ENCODE measurements around the gene DYSF.

DYSF gene

DNA sequence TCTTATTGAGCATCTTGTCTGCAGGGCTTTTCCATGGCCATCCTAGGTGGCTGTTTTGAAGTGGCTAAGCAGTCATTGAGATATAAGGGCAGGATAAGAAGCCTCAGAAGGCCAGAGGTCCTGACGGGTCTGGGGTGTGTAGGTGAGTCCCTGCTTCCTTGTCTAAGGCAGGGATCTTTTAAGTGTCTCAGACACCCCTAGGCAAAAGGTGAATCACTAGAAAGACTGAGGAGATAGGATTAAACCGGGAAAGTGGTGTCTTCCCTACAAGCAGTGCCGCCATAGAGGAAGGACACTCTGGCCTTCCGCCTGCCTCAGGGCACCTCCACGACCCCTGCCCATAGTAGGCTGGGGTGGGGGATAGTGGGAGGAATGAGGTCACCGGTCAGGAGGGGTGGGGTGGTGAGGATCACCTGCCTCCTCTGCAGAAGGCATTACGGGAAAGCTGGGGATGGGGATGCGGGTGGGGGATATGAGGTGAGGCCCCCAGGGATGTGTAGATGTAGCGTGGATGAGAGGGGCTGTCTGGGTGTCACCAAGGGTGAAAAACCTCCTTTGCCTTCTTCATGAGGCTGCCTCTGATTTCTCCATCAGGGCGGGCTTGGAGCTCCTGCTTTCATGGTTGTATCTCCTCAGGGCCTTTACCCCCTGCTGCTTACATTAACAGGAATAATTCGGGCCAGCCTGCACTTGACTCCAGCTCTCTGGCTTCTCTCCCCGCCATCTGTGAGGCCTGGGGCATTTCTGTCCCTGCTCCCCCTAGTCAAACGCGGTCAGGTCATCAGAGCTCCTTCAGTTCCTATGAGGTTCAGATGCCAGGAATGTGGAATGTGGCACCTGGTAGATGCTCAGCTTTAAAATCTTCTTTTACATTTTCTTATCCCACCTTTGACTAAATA is 244.0 kb downstream of the DYSF start:
- no peak overlapping the region for H3K4me3 ChIP-seq (ENCODE audit: low read depth, low read length)
- TF ChIP-seq CTCF (IDR thresholded peaks at IDR 0.05; ENCODE audit: low read depth, low read length), result no peak

- no peak for TF ChIP-seq CTCF (IDR thresholded peaks at IDR 0.05; ENCODE audit: low read depth, low read length)
- no peak overlapping the region for H3K4me3 ChIP-seq (ENCODE audit: low read depth, low read length)
Measured at GRCh38 chr2:71699428-71699827, 246.1 kb downstream of the DYSF start.

DNA sequence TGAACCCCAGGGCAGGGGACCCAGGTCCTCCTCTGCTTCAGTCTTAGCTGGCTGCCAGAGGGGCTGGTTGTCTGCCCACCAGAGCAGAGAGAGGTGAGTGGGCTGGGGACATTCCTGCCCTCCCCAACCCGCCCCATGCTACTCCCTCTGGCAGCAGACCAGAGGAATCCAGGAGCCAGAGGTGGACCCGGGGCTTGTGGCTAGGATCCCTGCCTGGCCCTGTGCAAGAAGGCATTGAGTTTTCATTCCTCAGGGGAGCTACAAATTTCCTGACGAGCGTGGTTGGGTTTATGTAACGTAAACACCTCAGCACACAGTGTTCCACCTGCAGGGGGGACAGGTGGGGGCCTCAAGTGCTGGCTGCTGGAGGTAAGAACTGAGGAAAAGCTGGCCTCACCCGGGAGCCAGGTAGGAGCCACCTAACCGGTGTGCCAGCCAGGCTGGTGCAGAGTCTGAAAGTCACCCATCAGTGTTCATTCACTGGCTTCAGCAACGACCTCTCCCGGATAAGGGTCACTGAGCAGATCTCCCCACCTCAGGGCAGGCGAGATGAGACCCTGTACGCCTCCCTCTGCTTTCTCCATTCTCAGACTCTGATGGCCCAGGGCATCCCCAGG is 246.8 kb downstream of the DYSF start:
- TF ChIP-seq CTCF (IDR thresholded peaks at IDR 0.05; ENCODE audit: low read depth, low read length), result no peak
- no peak overlapping the region for H3K4me3 ChIP-seq (ENCODE audit: low read depth, low read length)

DNA sequence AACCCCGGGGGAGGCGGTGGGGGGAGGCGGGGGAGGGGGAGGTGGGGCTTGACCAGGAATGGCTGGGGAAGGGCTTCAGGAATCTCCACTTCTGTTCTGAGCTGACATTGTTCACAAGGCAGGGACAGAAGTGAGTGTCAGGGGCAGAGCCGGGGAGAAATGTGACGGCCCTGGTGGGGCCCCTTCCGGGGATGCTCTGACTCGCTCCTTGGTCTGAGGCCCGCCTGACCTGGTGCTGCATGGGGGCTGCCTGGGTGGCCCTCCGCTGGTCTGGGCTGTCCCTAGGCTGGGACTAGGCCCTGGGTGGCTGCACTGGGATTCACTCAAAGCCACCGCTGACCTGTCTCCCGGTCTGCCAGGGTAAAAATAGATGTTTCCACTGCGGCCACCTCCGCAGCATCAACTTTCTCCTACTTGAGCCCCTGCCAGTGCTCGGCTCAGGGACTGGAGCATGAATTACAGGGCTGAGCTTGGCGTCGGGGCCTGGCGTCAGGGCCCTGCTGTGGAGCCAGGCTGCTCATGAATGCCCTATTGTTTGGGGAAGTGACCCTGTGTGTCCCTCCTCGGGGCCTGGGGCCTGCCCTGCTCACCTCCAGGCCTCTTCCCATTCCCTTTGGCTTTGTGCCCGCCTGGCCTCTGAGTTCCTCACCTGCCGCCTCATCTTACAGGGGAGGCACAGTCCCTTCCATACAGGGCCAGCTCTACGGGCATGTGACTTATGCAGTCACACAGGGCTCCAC is 247.5 kb downstream of the DYSF start:
- TF ChIP-seq CTCF (IDR thresholded peaks at IDR 0.05; ENCODE audit: low read depth, low read length), result no peak
- H3K4me3 ChIP-seq (ENCODE audit: low read depth, low read length), result no peak overlapping the region

DNA sequence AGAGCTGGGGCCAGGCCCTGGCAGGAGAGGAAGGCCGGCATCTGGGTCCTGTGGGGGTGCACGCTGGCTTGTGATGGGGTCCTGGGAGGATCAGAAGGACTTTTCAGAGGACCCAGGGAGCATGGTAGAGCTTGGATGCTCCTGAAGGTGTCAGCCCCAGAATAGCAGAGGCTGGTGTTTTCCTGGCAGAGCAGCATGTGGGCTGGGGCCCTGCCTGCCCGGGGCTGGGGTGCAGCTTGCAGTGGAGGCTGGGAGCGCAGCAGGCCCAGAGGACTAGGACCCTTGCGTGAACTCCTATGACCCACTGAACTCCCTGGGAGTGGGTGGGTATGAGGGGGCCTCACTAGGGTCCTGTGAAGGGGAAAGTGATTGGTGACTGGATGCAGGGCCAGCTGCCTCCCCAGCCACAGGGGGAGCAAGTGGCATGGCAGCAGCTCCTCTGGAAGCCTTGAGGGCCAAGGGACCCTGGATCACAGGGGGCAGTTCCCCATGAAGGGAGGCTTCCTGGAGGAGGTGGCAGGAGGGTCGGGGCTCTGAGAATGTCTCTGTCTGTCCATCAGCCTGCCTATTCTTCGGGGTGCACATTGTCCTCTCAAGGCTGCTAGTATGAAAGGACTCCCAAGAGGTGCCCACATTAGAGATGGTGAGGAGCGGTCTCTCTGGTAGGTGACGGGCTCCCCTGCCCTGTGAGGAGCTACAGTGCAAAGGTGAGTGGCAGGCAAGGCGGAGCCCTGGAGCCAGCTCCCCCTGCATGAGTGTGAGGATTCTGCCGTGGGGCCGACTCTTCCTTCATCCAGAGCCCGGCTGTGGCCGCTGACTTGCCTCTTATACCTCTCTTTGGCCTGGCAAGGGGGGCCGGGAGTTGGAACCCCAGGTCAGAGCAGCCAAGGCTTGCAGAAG is 249.0 kb downstream of the DYSF start:
- TF ChIP-seq CTCF (IDR thresholded peaks at IDR 0.05; ENCODE audit: low read depth, low read length), result no peak
- H3K4me3 ChIP-seq (ENCODE audit: low read depth, low read length), result no peak overlapping the region

DNA sequence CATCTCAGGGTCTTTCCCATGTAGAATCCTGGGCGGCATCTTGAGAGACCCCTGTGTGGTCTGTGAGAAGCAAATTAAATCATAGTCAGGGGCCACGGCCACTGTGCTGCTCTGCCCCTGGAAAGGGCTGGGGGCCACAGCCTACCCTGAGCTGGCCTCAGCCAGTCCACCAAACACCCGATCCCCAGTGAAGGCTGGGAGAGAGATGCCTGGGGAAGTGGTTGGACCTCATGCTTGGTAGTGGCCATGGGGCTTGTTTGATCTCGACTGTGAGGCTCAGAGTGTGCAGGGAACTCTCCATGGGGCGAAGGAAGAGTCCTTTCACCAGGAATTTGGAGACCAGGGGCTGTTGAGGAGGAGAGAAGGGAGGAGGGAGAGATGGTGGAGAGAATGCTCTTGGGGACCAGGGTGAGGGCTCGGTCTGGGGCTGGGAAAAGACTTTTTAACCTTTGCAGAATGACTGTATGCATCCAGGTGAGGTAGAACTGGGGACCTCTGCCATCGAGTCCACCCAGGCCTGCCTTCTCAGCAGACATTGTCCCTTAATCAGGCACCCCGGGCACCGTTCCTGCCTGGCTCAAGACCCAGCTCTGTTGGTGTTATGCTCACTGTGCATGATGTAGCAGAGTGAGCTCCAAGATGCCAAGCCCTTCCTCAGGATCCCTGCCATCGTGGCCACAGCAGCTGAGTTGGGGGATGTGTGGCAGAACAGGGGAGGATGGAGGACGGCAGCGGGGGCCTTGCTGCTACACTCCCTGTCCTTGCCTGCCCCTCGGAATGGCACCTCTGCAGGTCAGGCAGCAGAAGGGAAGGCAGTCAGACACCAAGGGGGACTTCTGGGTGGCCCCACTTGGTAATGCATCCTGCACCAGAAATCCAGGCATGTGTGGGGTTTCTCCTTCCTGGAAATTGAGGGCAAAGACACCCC is 249.9 kb downstream of the DYSF start:
- no peak for TF ChIP-seq CTCF (IDR thresholded peaks at IDR 0.05; ENCODE audit: low read depth, low read length)
- no peak overlapping the region for H3K4me3 ChIP-seq (ENCODE audit: low read depth, low read length)

Data from WI38 (cell line).